ENCODE measurements around the gene POTEF. TPM values are rescaled to one million over a fixed set of nuclear protein-coding genes. Genes with fewer than 3 reads are reported as not detected.
"Not testable (repeated sequence)": the region's sequence is repeated elsewhere in the genome, so short reads cannot be mapped to it uniquely, and the experiment has no call there.

POTEF gene
- total and polyA plus RNA-seq, 2 donors (not counting 3 experiments of a cell fraction or from before 2014, with no cell fraction given): 0.04 TPM; not detected in 1

DNA sequence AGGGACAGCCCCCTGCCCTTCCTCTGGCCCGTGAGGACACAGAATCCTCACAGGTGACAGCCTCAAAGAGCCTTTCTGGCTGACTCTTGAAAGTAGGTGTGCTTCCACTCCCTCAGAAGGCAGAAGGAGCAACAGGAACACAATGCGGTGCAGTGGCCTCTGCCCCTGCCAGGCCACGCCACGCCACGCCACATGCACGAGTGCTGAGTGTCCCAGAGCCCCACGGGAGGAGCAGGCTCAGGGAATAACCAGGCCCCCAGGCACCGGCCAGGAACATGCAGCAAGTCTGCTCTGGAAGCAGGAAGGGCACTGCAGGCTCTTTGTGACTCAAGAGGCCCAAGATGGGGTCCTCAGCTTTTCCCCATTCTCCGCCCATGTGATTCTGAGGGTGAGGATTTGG, 33.9 kb upstream of the POTEF start:
- Histone ChIP-seq H4K20me1 (replicated peaks; ENCODE audit: control insufficient read depth, extremely low read depth, insufficient read depth, low read length) (no peaks in the 10 kb centered on the region), H3K9me3 (replicated peaks; ENCODE audit: control insufficient read depth, insufficient read depth, low read length) (no peaks in the 10 kb centered on the region), H3K4me3 (replicated peaks in 1 of 3; ENCODE audit: insufficient read depth in 1 of 3, low read depth in 1 of 3, low read length in 3 of 3) (no peak overlapping the region), H3K9me1 (replicated peaks; ENCODE audit: control insufficient read depth, extremely low read depth, insufficient read depth, low read length) (no peaks in the 10 kb centered on the region), H3K27me3 (ENCODE audit: control insufficient read depth in 2 of 2, insufficient read depth in 2 of 2, low read length in 2 of 2) (no peaks in the 10 kb centered on the region), H3K27ac (ENCODE audit: insufficient read depth, low read depth, low read length) (no peak overlapping the region), H3K9ac (replicated peaks; ENCODE audit: extremely low read depth, insufficient read depth, low read length) (no peak overlapping the region), H3K79me2 (ENCODE audit: control insufficient read depth, insufficient read depth, low read length) (no peaks in the 10 kb centered on the region), H3K36me3 (ENCODE audit: control insufficient read depth in 2 of 2, extremely low read depth in 1 of 2, insufficient read depth in 2 of 2, low read length in 2 of 2) (peaks cover 3 to 26% of the 10 kb centered on the region in 2 experiments), H3K4me1 (ENCODE audit: control insufficient read depth, extremely low read depth, insufficient read depth, low read length) (no peaks in the 10 kb centered on the region), H3K4me2 (ENCODE audit: insufficient read depth, low read length) (no peak overlapping the region), H2AFZ (ENCODE audit: low read depth, low read length) (no peak overlapping the region)
- ChIA-PET POLR2A (no interaction called here), CTCF (interaction anchor here (1.4 kb wide), 1 partner anchor 18 kb away, joined by 5 read pairs; the partner anchor contains the start of gene SMPD4)
- intact Hi-C loops (cut with micrococcal nuclease) (no loop called here), dilution Hi-C loops (cut with MboI; ENCODE audit: extremely low pct_ligation_motif_present, low sequenced_read_pairs) (no loop called here)
- no TSS peak for BruUV-seq (replicated peaks)
- FAIRE-seq (no peak), DNase-seq (ENCODE audit: low read depth, low spot score) (no peak)
- TF ChIP-seq GATA2 (IDR thresholded peaks at IDR 0.05; ENCODE audit: insufficient read depth, insufficient read length, low read depth, low read length): no peak
- no peak for TF ChIP-seq JUN (IDR thresholded peaks at IDR 0.05; ENCODE audit: borderline replicate concordance, insufficient read depth, insufficient read length, low read depth)
- TF ChIP-seq POLR2AphosphoS5 (IDR thresholded peaks at IDR 0.05; ENCODE audit: insufficient read depth, low read depth, low read length): no peak
- TF ChIP-seq POLR2A (IDR thresholded peaks at IDR 0.05; ENCODE audit: low read depth, low read length): no peak
- TF ChIP-seq, protein P1, sequence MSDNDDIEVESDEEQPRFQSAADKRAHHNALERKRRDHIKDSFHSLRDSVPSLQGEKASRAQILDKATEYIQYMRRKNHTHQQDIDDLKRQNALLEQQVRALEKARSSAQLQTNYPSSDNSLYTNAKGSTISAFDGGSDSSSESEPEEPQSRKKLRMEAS (IDR thresholded peaks at IDR 0.05; ENCODE audit: insufficient read depth, insufficient read length): no peak
- no peak for TF ChIP-seq FOS (IDR thresholded peaks at IDR 0.05; ENCODE audit: borderline replicate concordance, insufficient read depth, low read length)
- no peak for TF ChIP-seq MYC (IDR thresholded peaks at IDR 0.05; ENCODE audit: low read depth, low read length)
- TF ChIP-seq, protein P2, sequence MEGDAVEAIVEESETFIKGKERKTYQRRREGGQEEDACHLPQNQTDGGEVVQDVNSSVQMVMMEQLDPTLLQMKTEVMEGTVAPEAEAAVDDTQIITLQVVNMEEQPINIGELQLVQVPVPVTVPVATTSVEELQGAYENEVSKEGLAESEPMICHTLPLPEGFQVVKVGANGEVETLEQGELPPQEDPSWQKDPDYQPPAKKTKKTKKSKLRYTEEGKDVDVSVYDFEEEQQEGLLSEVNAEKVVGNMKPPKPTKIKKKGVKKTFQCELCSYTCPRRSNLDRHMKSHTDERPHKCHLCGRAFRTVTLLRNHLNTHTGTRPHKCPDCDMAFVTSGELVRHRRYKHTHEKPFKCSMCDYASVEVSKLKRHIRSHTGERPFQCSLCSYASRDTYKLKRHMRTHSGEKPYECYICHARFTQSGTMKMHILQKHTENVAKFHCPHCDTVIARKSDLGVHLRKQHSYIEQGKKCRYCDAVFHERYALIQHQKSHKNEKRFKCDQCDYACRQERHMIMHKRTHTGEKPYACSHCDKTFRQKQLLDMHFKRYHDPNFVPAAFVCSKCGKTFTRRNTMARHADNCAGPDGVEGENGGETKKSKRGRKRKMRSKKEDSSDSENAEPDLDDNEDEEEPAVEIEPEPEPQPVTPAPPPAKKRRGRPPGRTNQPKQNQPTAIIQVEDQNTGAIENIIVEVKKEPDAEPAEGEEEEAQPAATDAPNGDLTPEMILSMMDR (IDR thresholded peaks at IDR 0.05; ENCODE audit: extremely low read depth in 1 of 2, insufficient read depth in 1 of 2, low read depth in 1 of 2, low read length in 2 of 2): no peak

DNA sequence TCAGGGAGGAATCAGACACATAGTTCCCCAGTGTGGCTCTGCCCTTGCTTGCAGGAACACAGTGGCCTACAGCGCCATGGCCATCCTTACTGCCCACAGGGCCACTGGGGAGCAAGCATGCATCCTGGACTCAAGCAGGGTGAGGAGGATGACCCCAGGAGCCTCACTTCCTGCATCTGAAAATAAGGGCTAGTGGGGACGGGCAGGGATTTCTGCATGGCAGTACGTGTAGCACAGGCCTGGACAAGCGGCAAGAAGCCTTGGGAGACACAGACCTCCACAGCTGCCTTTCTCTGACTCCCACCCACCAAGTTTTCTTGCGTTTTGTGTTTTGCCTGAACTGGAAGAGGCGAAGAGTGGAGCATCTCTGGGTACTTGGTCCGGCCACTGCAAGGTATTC, 33.5 kb upstream of the POTEF start:
- H3K36me3 ChIP-seq (ENCODE audit: control insufficient read depth in 2 of 2, extremely low read depth in 1 of 2, insufficient read depth in 2 of 2, low read length in 2 of 2): peaks cover 3 to 26% of the 10 kb centered on the region in 2 experiments
- intact Hi-C loops (cut with micrococcal nuclease); H3K27ac ChIP-seq (ENCODE audit: insufficient read depth, low read depth, low read length); H3K79me2 ChIP-seq (ENCODE audit: control insufficient read depth, insufficient read depth, low read length); H3K9me3 ChIP-seq (replicated peaks; ENCODE audit: control insufficient read depth, insufficient read depth, low read length); H3K9me1 ChIP-seq (replicated peaks; ENCODE audit: control insufficient read depth, extremely low read depth, insufficient read depth, low read length); H3K4me1 ChIP-seq (ENCODE audit: control insufficient read depth, extremely low read depth, insufficient read depth, low read length); DNase-seq (ENCODE audit: low read depth, low spot score); FAIRE-seq; CTCF ChIA-PET; H3K27me3 ChIP-seq (ENCODE audit: control insufficient read depth in 2 of 2, insufficient read depth in 2 of 2, low read length in 2 of 2); H3K9ac ChIP-seq (replicated peaks; ENCODE audit: extremely low read depth, insufficient read depth, low read length); H4K20me1 ChIP-seq (replicated peaks; ENCODE audit: control insufficient read depth, extremely low read depth, insufficient read depth, low read length); dilution Hi-C loops (cut with MboI; ENCODE audit: extremely low pct_ligation_motif_present, low sequenced_read_pairs); BruUV-seq (replicated peaks); H3K4me3 ChIP-seq (replicated peaks in 1 of 3; ENCODE audit: insufficient read depth in 1 of 3, low read depth in 1 of 3, low read length in 3 of 3); POLR2A ChIA-PET; H2AFZ ChIP-seq (ENCODE audit: low read depth, low read length); H3K4me2 ChIP-seq (ENCODE audit: insufficient read depth, low read length): not testable (repeated sequence)

DNA sequence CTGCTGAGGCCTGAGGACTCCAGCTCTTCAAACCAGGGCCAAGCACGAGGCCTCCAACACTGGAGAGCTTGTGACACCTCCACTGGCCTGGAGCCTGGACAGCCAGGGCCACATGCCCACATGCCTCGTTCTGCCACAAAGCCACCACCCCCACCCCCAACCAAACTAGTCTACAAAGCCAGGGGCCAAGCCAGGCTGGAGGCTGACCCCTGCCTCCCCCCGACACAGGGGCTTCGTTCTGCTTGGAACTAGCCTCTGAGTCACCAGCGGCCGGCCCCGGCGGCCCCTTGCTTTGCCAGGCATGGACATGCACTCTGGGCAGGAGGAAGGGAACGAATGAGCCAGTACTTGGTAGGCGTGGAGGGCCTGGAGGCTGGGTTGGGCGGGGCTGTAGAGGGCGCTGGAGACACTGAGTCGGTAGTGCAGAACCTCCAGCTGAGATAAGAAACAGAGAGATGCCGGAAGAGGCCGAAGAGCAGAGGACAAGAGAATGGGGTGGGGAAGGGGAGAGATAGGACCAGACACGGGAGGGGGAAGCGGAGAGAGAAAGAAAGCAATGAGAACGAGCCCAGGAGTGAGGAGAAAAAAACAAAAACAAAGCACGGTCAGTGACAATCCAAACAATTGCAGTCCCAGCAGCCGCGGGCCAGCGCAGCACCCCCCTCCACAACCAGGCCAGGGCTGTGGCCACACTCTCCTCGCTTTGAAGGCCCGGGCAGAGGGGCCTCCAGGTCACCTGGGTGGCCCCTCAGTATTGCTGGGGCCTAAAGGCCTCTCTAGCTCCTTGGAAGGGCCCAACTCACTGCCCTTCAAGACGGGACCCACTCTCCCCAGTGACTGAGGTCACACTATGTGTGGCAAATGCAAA, 32.0 kb upstream of the POTEF start:
- H2AFZ ChIP-seq (ENCODE audit: low read depth, low read length); DNase-seq (ENCODE audit: low read depth, low spot score); H3K9me1 ChIP-seq (replicated peaks; ENCODE audit: control insufficient read depth, extremely low read depth, insufficient read depth, low read length); H3K4me3 ChIP-seq (replicated peaks in 1 of 3; ENCODE audit: insufficient read depth in 1 of 3, low read depth in 1 of 3, low read length in 3 of 3); H3K9ac ChIP-seq (replicated peaks; ENCODE audit: extremely low read depth, insufficient read depth, low read length); H3K4me1 ChIP-seq (ENCODE audit: control insufficient read depth, extremely low read depth, insufficient read depth, low read length); H3K4me2 ChIP-seq (ENCODE audit: insufficient read depth, low read length); H3K27me3 ChIP-seq (ENCODE audit: control insufficient read depth in 2 of 2, insufficient read depth in 2 of 2, low read length in 2 of 2); FAIRE-seq; POLR2A ChIA-PET; H3K27ac ChIP-seq (ENCODE audit: insufficient read depth, low read depth, low read length); H3K9me3 ChIP-seq (replicated peaks; ENCODE audit: control insufficient read depth, insufficient read depth, low read length); H4K20me1 ChIP-seq (replicated peaks; ENCODE audit: control insufficient read depth, extremely low read depth, insufficient read depth, low read length); CTCF ChIA-PET; BruUV-seq (replicated peaks); dilution Hi-C loops (cut with MboI; ENCODE audit: extremely low pct_ligation_motif_present, low sequenced_read_pairs); H3K79me2 ChIP-seq (ENCODE audit: control insufficient read depth, insufficient read depth, low read length); intact Hi-C loops (cut with micrococcal nuclease): not testable (repeated sequence)
- peaks cover 3 to 19% of the 10 kb centered on the region in 2 experiments for H3K36me3 ChIP-seq (ENCODE audit: control insufficient read depth in 2 of 2, extremely low read depth in 1 of 2, insufficient read depth in 2 of 2, low read length in 2 of 2)
